GM19023 (cell line): ENCODE results near the gene NEO1.

Source experiments
- ATAC-seq: cut with Tn5 transposase; IDR thresholded peaks from one replicate; pipeline ENCODE4 v1.9.1; 2021; ENCODE audit warnings: mild to moderate bottlenecking, moderate library complexity; ENCODE audit not compliant: unreplicated experiment

The NEO1 gene

DNA sequence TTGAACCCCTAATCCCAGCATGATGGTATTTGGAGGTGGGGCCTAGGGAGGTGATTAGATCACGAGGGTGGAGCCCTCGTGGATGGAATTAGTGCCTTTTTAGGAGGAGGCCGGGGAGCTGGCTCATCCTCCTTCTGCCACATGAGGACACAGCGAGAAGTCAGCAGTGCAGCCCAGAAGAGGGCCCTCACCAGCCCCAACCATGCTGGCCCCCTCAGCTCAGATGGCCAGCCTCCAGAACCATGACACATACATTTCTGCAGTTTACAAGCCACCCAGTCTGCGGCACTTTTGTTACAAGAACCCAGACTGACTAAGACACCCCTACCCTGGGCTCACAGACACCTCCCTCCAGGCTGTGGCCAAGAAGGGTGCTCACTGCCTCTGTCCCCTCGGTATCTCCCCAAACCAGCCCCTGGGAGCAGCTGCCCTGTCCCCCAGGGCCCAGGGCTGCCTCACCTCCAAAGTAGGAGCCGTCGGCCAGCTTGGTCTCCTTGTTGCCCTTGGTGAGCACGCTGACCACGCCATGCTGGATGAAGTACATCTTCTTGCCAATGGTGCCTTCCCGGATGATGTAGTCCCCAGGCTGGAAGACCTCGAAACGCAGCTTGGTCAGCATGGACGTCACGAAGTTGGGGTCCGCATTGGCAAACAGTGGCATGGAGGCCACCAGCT is 272.4 kb downstream of the NEO1 start:
- ATAC-seq = no peak

DNA sequence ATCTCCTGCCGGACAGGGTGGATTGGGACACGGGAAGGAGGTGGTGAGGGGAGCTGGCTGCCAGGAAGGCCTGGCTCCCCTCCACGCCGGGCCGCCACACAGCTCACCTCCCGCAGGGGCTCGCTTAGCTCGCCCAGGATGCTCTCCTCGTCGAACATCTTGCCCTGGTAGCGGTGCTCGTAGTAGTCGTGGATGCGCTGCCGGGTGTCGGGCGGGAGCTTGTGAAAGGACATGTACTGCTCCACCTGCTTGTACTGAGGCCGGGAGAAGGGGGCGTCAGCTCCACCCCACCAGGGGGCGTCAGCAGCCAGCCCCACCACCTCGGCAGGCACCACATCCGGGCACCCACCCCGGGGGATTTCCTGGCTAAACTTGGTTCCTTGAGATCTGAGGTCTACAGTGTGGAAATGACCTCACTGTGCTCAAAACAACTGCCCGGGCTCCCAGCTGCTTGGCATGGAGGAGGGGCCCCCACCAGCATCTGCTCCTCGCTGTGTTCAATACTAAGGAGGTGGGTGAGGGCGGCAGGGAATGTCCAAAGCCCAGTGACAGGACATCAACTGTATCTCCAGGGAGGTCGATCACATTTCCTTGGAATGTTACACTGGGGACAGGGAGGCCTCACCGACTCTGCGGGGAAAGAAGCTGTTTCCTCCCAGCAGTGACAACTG is 273.1 kb downstream of the NEO1 start:
- ATAC-seq = no peak

- no peak for ATAC-seq
Measured at GRCh38 chr15:73326157-73326556, 273.9 kb downstream of the NEO1 start.

DNA sequence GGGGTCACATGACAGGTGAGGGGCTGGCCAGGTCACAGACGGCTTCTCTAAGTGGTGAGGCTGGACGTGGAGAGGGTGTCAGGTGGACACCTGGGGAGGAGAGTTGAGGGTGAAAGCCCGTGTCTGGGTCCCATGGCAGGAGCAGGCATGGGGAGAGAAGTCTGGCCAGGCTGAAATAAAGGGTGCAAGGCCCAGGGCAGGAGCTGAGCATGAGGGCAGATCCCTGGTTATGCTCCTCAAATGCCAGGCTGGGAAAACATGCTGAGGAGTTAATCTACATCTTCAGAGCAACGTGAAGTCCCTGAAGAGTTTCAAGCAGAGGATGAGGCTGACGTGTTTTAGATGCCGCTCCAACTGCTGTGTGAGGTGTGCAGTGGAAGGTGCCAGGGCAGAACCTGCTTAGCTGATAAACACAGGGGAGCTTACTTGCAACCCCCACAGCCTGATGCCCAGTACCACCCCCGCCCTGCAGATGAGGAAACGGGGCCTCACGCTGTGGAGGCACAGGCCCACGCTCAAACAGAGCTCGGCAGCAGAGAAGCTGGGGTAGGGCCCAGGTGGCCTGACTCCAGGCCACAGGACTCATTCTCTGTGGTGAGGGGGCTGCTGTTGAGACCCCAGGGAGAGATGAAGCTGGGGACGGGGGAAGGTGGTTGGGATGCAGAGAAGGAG is 276.0 kb downstream of the NEO1 start:
- no peak for ATAC-seq

GRCh38 chr15:73328981-73329380 is 276.7 kb downstream of the NEO1 start:
- ATAC-seq = no peak

- no peak for ATAC-seq
Measured at GRCh38 chr15:73329501-73330200, 277.4 kb downstream of the NEO1 start.

DNA sequence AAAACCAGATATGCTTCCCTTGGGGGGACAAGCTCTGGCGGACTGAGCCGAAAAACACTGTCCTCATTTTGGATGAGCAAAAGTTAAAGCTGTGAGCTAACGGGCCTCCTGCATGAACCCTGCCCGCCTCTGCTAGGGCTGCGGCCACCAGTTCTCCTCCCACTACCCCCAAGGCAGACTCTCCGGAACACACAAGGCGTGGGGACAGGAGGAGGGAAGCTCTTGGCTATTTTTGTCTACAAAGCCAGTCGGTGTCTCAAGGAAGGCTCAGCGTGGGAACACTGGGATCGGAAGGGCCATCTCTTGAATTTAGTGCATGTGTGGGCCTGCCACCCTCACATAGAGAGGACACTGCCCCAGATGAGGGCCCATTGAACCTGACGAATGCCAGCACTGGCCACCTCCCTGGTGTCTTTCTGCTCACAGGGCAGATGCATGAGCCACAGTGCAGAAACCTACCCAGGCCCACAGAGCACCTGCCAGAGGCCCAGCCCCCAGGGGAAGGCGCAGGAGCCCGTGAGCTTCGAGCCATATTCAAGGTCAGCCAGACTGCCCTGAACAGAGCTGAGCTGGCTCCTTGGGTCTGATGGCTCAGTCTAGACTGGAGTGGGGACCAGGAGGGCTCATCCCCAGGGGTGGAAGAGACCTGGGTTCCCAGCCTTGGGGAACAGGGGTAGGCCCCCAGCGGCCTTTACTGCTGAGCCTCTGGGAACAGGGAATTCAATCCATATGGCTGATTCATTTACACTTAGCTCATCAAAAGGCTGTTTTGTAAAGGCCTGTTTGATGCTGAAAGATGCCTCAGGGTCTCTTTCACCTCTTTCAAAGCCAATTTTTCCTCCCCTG is 278.2 kb downstream of the NEO1 start:
- ATAC-seq = no peak

GRCh38 chr15:73331501-73331900 is 279.2 kb downstream of the NEO1 start:
- ATAC-seq = no peak

DNA sequence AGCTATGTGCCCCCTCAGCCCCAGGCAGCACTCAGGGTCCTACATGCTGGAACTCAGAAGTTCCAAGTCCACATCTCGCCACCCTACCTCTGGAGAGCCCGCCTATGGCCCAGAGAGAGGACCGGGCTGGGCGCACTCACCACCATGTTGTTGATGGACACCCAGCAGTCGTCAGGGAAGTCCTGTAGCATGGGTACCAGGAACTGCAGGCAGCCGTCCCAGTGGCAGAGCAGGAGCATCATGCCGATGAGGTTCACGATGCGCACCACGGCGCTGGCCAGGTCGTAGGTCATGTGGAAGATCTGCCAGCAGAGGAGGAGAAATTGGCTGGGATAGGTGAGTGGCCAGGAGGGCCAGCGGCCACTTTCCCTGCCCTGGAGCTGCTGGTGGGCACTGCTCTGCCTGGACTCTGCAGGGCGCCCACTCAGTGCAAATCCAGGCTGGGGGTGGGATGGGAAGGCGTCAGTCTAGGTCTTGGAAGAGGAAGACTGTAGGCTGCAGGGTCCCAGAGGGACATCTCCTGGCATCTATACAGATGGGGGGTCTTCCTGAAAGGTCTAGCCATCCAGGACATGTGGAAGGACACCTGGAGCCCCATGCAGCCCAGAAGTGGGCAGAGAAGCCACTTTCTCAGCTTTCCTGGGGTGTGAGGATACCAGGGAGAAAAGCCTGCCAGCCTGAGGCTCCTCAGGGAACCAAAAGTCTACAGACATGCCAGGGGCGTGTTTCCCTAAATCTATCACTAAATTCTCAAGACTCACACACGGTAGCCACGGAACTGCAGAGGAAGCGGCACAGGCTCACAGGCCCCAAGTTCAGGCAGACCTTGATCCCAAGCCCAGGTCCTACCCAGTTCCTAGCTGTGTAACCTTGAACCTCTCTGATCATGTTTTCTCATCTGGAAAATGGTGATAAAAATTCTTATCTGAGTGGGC is 280.0 kb downstream of the NEO1 start:
- no peak for ATAC-seq

GRCh38 chr15:73333001-73333400 is 280.7 kb downstream of the NEO1 start:
- ATAC-seq = no peak

- no peak for ATAC-seq
Measured at GRCh38 chr15:73334086-73334485, 281.8 kb downstream of the NEO1 start.

DNA sequence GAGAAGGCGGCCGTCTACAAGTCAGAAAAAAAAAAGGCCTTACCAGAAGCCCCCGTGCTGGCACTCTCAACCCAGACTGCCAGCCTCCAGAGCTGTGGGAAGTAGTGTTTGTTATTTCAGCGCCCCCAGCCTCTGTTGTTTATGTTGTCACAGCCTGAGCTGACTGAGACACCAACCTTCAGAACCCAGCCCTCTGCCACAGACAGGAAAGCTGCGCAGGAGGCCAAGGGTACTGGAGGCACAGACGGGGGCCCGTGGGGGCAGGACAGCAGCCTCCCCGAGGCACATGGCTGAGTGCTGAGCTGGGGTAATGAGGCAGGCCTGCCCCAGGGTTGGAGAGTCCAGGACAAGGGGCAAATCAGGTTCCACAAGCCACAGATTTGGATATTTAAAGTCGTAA is 282.8 kb downstream of the NEO1 start:
- no peak for ATAC-seq

DNA sequence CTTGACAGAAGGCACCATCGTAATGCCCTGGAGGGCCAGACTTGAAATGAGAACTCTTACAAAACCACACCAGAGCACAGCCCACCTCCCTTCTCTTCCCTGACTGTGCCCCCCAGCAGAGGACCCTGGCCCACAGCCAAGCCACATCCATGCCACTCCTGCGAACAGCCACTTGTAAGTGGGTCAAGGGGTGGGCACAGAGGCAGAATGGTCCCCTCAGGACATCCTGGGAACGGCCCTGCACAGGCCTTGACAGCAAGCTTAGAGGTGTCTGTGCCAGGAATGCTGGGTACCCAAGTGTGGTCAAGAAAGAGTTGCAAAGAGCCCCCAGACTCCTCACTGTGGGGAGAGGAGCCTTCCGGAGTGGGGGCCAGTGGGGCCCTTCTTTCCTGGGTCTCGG is 283.2 kb downstream of the NEO1 start:
- ATAC-seq = no peak

- no peak for ATAC-seq
Measured at GRCh38 chr15:73336756-73337155, 284.5 kb downstream of the NEO1 start.

DNA sequence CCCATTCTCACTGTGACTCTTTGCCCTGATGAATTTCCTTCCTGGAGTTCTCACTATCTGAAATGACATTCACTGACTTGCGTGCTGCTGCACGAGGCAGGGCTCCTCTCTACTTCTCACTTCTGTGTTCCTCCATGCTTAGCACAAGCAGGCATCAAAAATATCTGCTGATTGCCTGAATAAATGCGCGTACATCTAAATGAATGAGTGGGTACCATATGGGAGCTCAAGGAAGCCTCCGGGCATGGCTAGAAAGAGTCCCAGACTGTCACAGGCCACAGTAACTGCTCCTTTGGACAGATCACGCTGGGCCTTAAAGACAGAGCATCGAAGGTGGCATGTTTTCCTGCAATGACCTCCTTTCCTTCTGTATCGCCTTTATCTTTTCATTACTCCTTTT is 284.9 kb downstream of the NEO1 start:
- no peak for ATAC-seq

- no peak for ATAC-seq
Measured at GRCh38 chr15:73338058-73338457, 285.8 kb downstream of the NEO1 start.

GRCh38 chr15:73338606-73339374 is 286.5 kb downstream of the NEO1 start:
- no peak for ATAC-seq

GRCh38 chr15:73340502-73341192 is 288.4 kb downstream of the NEO1 start:
- ATAC-seq = no peak
